NCI-H82 treated with DMSO at 0.1 percent for 48 hours (cell line): ENCODE data around the gene MEGF6.

Experiments
- DNase-seq: peaks from one replicate; lab custom pipeline; 2025; ENCODE audit not compliant: unreplicated experiment; lab: John Stamatoyannopoulos, UW

The MEGF6 gene

GRCh38 chr1:3461238-3461933, 149.9 kb downstream of the MEGF6 start:
- DNase-seq, result no peak

GRCh38 chr1:3460672-3461131, 150.6 kb downstream of the MEGF6 start:
- DNase-seq, result no peak

DNA sequence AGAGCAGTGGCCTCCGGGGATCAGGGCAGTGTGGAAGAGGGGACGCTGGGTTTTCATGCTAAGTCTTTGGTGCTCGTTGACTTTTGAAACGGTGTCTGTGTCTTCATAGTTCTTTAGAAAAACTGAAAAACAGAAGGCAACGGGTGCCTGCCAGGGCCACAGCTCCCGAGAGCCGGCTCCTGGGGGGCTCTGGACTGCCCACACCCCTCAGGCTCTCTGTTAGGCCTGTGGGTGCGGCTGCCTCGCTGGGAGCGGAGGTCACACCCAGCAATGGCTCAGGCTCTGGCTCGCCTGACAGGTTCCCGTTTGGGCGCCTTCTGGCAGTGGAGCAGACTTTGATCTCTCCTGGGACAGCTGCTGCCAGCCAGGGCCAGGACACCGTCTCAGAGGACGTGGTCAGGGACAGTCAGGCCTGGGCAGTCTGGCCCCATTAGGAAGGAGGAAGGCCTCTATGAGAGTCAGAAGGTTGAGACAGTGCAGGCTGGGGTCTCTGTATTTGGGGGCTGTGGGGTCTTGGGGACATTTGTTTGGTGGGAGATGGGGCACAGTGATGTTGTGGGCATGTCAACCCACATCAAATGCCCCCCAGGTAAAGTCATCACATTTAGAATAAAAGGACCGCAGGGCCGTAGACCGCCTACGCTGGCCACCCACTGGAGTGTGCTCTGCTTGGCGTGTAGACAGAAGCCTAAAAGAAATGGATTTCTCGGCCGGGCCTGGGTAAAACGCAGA, 151.2 kb downstream of the MEGF6 start:
- DNase-seq, result no peak

DNA sequence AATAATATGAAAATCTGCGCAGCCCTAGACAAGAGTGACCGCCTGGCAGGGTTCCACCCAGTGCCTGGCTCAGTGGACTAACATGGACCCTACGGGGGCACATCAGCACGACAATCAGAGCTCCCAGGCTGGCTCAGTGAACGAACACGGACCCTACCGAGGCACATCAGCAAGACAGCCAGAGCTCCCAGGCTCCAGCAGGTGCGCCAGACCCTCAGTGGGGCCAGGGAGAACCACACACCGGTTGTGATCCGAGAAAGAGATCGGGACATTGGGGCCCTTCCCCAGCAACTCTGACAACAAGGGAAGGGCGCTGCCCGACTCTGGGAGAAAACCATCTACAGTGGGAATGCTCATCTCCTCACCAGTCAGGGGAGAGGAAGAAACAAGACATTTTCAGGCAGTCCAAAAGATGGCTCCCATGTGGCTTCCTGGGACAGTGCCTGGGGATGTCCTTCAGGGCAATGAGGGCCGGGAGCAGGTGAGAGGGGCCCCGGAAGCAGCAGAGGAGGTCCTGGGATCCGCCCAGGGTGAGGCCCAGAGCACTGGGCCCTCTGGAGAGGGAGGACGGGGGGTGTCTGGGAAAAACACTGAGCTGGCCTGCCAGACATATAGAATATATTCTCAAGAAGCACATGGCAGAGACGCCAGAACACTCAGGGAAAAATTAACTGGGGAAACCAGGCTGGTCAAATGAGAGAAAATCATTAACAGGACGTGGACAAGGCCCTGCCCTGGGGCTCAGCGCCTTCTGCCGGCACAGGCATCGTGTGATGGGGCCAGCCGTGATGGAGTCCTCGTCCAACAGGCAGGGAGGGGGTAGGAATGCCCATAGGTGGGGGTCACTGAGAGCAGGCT, 152.0 kb downstream of the MEGF6 start:
- DNase-seq, result no peak

DNA sequence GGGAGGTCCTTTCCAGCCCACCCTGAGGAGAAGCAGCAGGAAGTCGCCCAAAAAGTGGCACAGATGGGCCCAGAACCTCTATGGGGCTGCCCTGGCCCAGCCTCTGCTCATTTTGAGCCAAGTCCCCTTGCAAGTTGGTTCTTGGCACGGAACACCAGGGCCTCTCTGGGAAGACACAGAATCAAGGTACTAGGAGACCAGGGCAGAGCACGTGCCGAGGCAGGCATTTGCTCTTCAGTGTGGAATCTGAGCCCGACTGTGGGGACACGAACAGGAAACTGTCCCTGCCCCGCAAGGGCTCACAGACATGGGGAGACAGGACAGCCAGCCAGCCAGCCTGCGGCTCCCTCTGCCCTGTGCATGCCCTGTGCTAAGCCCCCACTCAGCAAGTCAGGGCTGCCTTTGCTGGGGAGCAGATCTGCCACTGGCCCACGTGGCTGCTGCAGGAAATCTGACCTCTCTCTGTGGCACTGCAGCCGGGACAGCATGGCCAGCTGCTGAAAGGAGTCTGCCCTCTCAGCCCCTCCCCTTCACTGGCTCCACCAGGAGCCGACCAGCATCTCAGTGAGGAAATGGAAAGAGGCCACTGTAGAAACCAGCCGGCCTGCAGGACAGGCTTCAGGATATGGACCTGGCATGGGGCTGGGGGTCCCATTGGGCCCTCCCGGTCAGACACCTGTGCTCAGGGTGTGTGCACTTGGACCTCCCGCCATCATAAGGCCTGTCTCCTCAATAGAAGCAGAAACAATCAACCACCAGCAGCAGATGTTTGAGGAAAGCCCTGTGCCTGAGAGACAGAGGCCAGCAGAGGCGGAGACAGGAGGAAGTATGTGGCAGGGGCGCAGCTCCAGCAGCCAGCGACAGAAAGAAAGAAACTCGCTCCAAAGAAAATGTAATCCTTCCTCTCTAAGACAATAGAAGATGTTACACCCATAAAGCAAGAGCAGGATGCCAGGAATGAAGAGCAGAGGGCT, 153.1 kb downstream of the MEGF6 start:
- no peak for DNase-seq

DNA sequence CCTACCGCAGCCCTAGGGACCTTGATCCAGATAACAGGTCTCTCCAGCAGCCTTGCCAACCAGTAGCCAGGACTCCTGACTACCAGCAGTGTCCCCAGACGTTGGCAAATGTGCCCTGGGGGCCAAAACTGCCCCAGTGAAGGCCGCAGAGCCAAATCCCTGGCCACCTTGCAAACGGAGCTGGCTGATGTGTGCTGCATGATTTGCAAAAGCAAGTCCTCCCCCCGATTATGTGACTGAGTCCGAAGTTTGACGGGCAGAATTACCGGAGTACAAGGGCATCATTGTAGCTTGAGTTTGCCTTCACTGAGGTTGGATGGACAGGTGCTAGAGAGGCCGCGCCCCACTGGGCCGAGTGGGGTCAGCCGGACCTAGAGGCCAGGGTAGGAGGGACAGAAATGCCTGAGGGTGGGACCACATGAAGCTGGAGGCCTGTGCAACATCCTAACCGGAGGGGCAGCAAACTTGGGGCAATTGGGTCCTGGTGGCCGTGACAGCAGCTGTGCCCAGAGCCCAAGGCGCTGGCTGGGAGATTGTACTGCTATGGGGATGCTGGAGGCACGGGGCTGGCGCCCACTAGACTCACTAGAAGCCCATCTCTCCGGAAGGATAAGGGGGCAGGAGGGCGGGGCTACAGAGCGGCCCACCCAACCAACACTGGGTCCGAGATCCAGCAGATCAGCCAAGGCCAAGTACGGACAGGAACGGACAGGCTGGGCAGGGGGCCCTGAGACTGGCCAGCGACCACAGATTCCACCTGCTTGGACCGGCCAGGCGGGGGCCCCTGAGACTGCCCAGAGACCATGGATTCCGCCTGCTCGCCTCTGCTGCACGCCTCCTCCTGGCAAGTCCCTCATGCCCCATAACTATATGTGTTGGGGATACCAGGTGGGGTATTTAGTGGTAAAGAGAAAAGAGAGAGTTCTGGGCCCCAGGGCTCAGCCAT, 154.1 kb downstream of the MEGF6 start:
- no peak for DNase-seq

DNA sequence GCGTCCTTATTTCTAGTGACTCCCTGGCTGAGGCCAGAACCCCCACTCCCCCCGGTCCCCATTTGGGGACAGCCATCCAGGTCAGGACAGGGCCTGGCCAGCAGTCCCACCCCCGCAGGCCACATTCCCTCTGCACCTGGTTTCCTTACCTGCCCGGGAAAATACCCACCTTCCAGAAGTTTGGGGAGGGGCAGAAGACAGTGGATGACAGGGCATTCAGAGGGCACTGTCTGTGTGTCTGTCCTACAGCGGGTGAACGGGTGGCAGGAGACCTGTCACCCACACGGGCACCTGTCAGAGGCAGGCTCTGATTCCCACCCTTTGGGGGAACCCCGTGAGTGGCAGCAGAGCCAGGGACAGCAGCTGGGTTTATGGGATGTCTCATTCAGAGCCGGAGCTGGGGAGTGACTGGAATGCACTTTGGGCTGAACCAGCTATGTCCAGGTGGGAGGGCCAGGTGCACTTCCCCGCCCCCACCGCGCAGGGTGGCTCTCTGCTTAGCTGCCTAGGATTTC, 154.8 kb downstream of the MEGF6 start:
- no peak for DNase-seq

DNA sequence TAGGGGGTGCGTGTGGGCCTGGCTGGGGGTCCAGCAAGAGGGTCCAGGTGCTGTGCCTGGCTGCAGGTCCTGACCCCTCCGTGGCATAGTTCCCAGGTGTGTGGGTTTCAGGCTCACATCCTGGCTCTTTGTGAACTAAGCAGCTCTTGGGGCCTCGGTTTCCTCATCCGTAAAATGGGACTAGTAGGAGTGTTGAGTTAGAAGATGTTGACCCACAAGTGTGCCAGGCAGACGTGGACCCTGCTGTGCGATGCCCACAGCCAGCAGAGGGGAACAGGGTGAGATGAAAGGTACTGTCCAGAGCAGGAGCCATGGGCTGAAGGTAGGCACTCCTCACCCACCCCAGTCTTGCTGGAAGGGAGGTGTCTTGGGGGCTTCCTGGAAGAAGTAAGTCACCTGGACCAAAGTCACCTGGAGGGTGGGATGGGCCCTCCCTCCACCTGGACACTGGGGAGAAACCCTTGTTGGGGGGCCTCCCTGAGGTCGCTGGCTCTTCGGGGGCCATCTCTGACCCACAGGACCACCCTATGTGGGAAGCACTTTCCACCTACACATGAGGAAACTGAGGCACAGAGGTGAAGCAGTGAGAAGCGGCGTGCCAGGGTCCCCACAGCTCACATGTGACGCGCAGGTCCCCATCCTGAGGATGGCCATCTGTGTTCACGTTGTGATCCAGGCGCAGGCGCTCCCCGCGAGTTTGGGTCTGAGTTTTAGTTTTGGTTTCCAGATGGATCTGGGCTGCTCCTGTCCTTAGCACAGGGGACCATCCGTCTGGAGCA, 155.4 kb downstream of the MEGF6 start:
- DNase-seq, result no peak

DNA sequence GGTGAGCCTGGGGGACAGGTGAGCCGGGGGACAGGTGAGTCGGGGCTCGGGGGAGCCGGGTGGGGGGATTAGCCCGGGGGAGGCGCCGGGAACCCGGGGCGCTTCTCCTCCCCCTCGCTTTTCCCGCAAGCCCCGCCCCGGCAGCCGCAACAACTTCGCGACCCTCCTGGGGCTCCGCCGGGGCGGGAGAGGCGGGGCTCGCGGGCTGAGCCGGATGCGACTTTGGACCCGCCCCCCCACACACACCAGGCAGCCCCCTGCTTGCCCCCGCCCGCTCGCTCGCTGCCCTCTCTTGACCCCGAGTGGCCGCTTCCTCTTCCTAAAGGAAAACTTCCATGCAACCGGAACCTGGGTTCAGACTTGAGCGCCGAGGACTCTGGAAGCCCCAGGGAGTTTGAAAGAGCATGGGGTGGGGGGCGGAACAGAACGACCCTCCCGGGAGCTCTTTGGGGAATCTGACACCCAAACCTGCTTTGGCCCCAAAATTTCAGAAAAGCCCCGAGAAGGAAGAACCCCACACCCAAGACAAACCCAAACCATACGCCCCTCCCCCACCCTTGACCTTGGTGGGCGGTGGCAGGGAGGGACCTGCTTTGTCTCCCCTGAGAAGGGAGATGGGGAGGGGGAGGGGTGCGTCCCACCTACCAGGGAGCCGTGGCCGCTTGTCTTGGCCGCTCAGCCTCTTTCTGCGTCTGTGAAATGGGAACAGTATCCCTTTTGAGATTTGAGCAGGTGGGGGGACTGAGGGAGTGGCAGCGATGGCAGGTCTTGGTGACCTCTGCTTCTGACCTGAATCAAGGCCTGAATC, 156.3 kb downstream of the MEGF6 start:
- no peak for DNase-seq

- DNase-seq, result no peak
Observed at GRCh38 chr1:3453891-3454810, 157.2 kb downstream of the MEGF6 start, which contains the start of gene ARHGEF16. Gene ARHGEF16, plus strand, starts transcription at chr1:3454665. Its CDS starts 8,420 bp downstream, at chr1:3463085.

- no peak for DNase-seq
Observed at GRCh38 chr1:3453203-3453761, 158.0 kb downstream of the MEGF6 start.

DNA sequence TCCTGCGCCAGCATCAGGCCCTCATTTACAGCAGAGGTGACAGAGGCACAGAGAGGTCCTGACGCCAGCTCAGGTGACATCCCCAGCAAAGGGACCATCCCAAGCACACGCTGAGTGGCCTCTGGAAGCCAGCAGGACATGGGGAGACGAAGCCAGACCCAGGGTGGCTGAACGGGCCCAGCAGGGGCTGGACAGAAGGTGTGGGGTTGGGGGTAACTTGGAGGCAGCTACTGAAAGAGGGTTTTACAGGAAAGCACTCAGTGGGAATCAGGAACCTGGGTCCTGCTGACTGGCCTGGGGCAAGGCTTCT, 158.5 kb downstream of the MEGF6 start:
- no peak for DNase-seq

GRCh38 chr1:3451994-3452865, 159.1 kb downstream of the MEGF6 start:
- no peak for DNase-seq

DNA sequence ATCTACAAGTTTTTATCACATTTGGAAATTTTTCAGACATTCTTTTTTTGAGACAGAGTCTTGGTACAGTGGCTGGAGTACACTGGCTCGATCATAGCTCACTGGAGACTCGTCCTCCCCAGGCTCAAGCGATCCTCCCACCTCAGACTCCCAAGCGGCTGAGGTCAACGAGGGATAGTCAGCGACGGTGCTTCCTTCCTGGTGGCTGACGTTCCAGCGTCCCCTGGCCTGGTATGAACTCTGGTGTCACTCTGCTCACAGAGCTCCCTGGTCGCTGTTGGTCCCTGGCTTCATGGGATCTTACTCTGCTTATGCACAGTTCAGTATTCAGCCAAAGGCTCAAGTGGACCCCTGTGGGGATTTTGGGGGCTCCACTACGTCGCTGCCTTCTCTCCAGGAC, 160.3 kb downstream of the MEGF6 start:
- DNase-seq, result no peak

DNA sequence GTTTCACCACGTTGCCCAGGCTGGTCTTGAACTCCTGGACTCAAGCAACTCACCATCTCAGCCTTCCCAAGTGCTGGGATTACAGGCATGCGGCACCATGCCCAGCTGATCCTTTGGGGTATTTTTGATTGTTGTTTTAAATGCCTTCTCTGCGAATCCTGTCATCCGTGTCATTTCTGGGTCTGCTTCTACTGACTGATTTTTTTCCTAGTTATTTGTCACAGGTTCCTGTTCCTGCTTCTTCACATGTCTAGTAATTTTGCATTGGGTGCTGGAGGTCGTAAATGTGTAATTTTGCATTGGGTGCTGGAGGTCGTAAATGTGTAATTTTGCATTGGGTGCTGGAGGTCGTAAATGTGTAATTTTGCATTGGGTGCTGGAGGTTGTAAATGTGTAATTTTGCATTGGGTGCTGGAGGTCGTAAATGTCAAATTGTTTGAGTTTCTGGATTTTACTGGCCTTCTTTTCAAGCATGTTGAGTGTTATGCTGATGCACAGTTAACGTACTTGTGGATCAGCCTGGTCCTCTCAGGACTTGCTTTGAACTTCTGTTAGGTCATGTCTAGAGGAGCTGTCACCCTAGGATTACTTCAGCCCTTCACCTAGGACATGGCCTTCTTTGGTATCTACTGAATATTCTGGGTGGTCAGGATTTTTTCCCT, 161.0 kb downstream of the MEGF6 start:
- DNase-seq, result no peak
